Measurements from ENCODE around the gene GNGT1. TPM values are rescaled to one million over a fixed set of nuclear protein-coding genes. Genes with fewer than 3 reads are reported as not detected.
A peak's percentile ranks its signal among the peaks of the same experiment; 100 is the strongest.
"Not testable (repeated sequence)": the region's sequence is repeated elsewhere in the genome, so short reads cannot be mapped to it uniquely, and the experiment has no call there.

The GNGT1 gene
- total and polyA plus RNA-seq, 4 donors: not detected

DNA sequence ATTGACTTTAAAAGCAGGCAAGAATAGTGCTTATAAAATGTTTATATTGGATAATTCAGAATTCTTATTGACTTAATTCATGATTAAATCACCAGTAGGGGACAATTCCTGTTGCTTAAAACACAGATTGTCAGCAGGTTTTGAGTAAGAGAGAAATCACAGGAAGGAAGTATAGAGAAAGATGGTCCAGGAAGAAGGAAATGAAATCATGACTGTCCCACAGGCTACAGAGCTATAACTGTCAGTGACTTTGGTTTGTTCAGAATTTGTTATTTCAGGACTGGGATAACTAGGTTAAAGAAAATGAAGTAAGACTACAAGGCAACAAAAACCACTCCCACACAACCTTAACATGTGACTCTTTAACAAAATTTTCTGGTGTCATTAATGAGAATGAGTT is 6.8 kb downstream of the GNGT1 start:
- H3K36me3 ChIP-seq (ENCODE audit: control insufficient read depth in 4 of 4, insufficient read depth in 4 of 4, low read length in 4 of 4): no peaks in the 10 kb centered on the region
- ATAC-seq (ENCODE audit: insufficient read depth, low FRiP score) (no peak), DNase-seq (no peak)
- H3K27ac ChIP-seq (ENCODE audit: low read depth in 1 of 2, low read length in 1 of 2): no peak overlapping the region
- H3K9ac ChIP-seq (ENCODE audit: insufficient read depth in 1 of 2, low read length in 2 of 2): no peak overlapping the region
- peaks cover 0 to 5% (median 0%) of the 10 kb centered on the region in 5 donors for H3K4me1 ChIP-seq (ENCODE audit: control insufficient read depth in 5 of 5, insufficient read depth in 5 of 5, low read length in 5 of 5)
- no peak overlapping the region for H3K4me3 ChIP-seq
- no peaks in the 10 kb centered on the region for H3K27me3 ChIP-seq (ENCODE audit: control insufficient read depth in 3 of 3, insufficient read depth in 3 of 3, low read length in 2 of 3)
- H3K9me3 ChIP-seq (ENCODE audit: control insufficient read depth in 4 of 4, insufficient read depth in 3 of 4, low read length in 3 of 4): no peaks in the 10 kb centered on the region
- TF ChIP-seq, protein P1, sequence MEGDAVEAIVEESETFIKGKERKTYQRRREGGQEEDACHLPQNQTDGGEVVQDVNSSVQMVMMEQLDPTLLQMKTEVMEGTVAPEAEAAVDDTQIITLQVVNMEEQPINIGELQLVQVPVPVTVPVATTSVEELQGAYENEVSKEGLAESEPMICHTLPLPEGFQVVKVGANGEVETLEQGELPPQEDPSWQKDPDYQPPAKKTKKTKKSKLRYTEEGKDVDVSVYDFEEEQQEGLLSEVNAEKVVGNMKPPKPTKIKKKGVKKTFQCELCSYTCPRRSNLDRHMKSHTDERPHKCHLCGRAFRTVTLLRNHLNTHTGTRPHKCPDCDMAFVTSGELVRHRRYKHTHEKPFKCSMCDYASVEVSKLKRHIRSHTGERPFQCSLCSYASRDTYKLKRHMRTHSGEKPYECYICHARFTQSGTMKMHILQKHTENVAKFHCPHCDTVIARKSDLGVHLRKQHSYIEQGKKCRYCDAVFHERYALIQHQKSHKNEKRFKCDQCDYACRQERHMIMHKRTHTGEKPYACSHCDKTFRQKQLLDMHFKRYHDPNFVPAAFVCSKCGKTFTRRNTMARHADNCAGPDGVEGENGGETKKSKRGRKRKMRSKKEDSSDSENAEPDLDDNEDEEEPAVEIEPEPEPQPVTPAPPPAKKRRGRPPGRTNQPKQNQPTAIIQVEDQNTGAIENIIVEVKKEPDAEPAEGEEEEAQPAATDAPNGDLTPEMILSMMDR (IDR thresholded peaks at IDR 0.05; ENCODE audit: control extremely low read depth, extremely low read depth): no peak

DNA sequence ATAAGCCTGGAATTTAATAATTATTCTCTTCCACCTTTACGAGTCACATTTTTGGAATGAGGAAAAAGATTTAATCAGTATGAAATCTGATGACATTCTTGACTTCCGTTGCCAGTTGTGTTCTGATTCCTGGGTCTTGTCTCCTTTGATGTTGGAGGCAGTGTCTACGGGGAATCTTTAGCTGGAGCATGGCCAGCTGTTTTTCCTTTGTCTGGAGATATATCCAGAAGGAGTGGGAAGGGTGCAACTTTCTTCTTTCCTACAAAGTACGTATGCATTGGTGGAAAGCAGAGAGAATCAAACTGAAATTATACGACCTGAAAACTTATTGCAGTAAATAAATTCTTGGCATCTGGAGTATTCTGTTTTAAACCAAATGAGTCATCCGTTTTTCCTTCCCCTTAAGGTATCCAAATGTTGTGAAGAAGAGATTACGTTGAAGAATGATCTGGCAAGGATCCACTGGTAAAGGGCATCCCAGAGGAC is 8.3 kb downstream of the GNGT1 start:
- no peak for ATAC-seq (ENCODE audit: insufficient read depth, low FRiP score)
- peaks cover 0 to 5% (median 0%) of the 10 kb centered on the region in 5 donors for H3K4me1 ChIP-seq (ENCODE audit: control insufficient read depth in 5 of 5, insufficient read depth in 5 of 5, low read length in 5 of 5)
- no peak overlapping the region for H3K4me3 ChIP-seq
- H3K9me3 ChIP-seq (ENCODE audit: control insufficient read depth in 4 of 4, insufficient read depth in 3 of 4, low read length in 3 of 4): no peaks in the 10 kb centered on the region
- DNase-seq: peak in 1 of 3 donors; percentile 14
- H3K36me3 ChIP-seq (ENCODE audit: control insufficient read depth in 4 of 4, insufficient read depth in 4 of 4, low read length in 4 of 4): no peaks in the 10 kb centered on the region
- no peak overlapping the region for H3K9ac ChIP-seq (ENCODE audit: insufficient read depth in 1 of 2, low read length in 2 of 2)
- TF ChIP-seq, protein P1 (IDR thresholded peaks at IDR 0.05; ENCODE audit: control extremely low read depth, extremely low read depth): no peak
- H3K27ac ChIP-seq (ENCODE audit: low read depth in 1 of 2, low read length in 1 of 2): no peak overlapping the region
- H3K27me3 ChIP-seq (ENCODE audit: control insufficient read depth in 3 of 3, insufficient read depth in 3 of 3, low read length in 2 of 3): no peaks in the 10 kb centered on the region
- WGBS, 2 donors: 47 to 67% methylated on average over 7 of the region's 7 CpGs

DNA sequence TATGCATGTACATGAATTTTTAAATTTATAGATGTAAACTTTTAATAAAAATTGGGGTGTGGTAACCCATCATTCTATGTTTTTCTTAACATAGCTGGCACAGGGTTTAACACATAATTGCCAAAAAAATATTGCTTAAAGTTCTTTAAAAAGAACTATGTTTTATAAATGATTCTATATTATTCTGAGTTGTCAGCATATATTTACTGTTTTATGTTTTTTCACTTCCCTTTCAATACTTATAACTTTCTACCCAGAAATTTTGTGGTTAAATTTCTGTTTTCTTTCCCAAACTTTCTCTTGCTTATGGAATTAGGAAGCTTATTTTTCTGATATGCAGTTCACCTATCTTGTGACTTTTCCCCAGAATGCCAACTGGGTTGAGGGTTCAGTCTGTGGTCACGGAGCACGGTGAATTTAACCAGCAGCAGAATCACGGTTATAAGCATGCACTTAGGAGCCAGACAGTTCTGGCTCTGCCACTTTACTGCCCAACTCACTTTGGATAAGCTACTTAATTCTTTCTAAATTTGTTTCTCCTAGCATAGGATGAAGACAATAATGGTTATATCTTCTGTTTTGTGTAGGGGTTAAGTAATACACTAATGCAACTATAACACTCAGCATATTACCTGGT is 9.0 kb downstream of the GNGT1 start:
- not testable (repeated sequence) for H3K9me3 ChIP-seq (ENCODE audit: control insufficient read depth in 4 of 4, insufficient read depth in 3 of 4, low read length in 3 of 4); H3K4me3 ChIP-seq; H3K27me3 ChIP-seq (ENCODE audit: control insufficient read depth in 3 of 3, insufficient read depth in 3 of 3, low read length in 2 of 3); H3K36me3 ChIP-seq (ENCODE audit: control insufficient read depth in 4 of 4, insufficient read depth in 4 of 4, low read length in 4 of 4); H3K27ac ChIP-seq (ENCODE audit: low read depth in 1 of 2, low read length in 1 of 2); ATAC-seq (ENCODE audit: insufficient read depth, low FRiP score); DNase-seq; H3K9ac ChIP-seq (ENCODE audit: insufficient read depth in 1 of 2, low read length in 2 of 2); H3K4me1 ChIP-seq (ENCODE audit: control insufficient read depth in 5 of 5, insufficient read depth in 5 of 5, low read length in 5 of 5)
- 84 to 89% methylated on average over 3 of the region's 3 CpGs for WGBS, 2 donors

DNA sequence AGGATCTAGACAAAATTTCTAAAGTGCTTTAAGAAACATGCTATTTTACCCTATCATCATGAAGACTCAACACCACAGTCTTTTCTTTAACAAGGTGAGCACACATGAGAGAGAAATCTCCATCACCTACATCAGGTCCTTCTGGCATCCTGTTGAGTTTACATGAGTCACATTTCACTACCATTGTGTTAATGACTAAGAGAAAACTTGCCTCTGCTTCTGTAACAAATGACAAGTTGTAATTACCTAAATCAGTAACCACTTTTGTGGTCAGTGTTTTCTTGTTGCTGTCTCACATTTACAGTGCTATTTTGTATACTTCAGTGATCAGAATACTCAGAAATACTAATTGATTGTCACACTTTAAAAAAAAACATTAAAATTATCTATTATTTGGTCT is 9.5 kb downstream of the GNGT1 start:
- H3K9ac ChIP-seq (ENCODE audit: insufficient read depth in 1 of 2, low read length in 2 of 2); H3K27me3 ChIP-seq (ENCODE audit: control insufficient read depth in 3 of 3, insufficient read depth in 3 of 3, low read length in 2 of 3); ATAC-seq (ENCODE audit: insufficient read depth, low FRiP score); H3K4me3 ChIP-seq; H3K36me3 ChIP-seq (ENCODE audit: control insufficient read depth in 4 of 4, insufficient read depth in 4 of 4, low read length in 4 of 4); H3K4me1 ChIP-seq (ENCODE audit: control insufficient read depth in 5 of 5, insufficient read depth in 5 of 5, low read length in 5 of 5); H3K9me3 ChIP-seq (ENCODE audit: control insufficient read depth in 4 of 4, insufficient read depth in 3 of 4, low read length in 3 of 4); H3K27ac ChIP-seq (ENCODE audit: low read depth in 1 of 2, low read length in 1 of 2); DNase-seq: not testable (repeated sequence)

DNA sequence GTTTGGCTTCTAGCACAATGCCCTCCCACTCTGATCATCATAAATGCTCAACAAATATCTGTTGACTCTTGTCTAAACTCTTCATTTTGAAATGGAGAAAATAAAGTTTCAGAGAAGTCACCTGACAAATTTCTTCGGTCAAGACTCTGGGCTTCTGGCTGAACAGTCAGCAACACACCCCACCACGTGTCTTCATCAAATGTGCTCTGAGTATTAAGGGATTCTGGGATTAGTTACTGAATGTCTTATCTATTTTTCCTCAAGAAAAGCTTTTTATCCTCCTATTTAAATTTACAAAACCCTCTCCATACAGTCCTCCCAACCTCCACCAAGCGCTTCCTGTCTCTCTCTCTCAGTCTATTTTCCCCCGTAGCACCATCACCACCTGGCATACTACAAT is 9.9 kb downstream of the GNGT1 start:
- not testable (repeated sequence) for ATAC-seq (ENCODE audit: insufficient read depth, low FRiP score); H3K36me3 ChIP-seq (ENCODE audit: control insufficient read depth in 4 of 4, insufficient read depth in 4 of 4, low read length in 4 of 4); H3K27me3 ChIP-seq (ENCODE audit: control insufficient read depth in 3 of 3, insufficient read depth in 3 of 3, low read length in 2 of 3); DNase-seq; H3K4me3 ChIP-seq; H3K9ac ChIP-seq (ENCODE audit: insufficient read depth in 1 of 2, low read length in 2 of 2); H3K9me3 ChIP-seq (ENCODE audit: control insufficient read depth in 4 of 4, insufficient read depth in 3 of 4, low read length in 3 of 4); H3K27ac ChIP-seq (ENCODE audit: low read depth in 1 of 2, low read length in 1 of 2)
- 69 to 82% methylated on average over 4 of the region's 4 CpGs for WGBS, 2 donors
- H3K4me1 ChIP-seq (ENCODE audit: control insufficient read depth in 5 of 5, insufficient read depth in 5 of 5, low read length in 5 of 5): peaks cover 0 to 12% (median 0%) of the 10 kb centered on the region in 5 donors
